Esophagus squamous epithelium (tissue), 4 donors: ENCODE measurements around the gene LBX2.

Experiments used
- CTCF ChIP-seq, 6 experiments: fragments of 450-650 bp in 4 of 6; fragments of 200-600 bp in 2 of 6; sonication (generic) in 2 of 6; IDR thresholded peaks; one replicate each; pipeline ENCODE4 v1.5.1; 2016 to 2019; ENCODE audit warnings: antibody characterized with exemption in 6 of 6, mild to moderate bottlenecking in 4 of 6, moderate library complexity in 4 of 6
- POLR2A ChIP-seq, 4 donors: fragments of 450-650 bp; IDR thresholded peaks; one replicate each; pipeline ENCODE4 v1.6.1; 2017; ENCODE audit warnings: antibody characterized with exemption in 4 of 4, mild to moderate bottlenecking in 4 of 4, moderate library complexity in 3 of 4

- TF ChIP-seq CTCF (IDR thresholded peaks at IDR 0.05): no peak
- no peak for TF ChIP-seq POLR2A (IDR thresholded peaks at IDR 0.05)
These were observed 27.9 kb downstream of the LBX2 start for GRCh38 chr2:74471332-74472065.
